ENCODE data around the gene ENAH.
A peak's percentile ranks its signal among the peaks of the same experiment; 100 is the strongest.
"Not testable (repeated sequence)": the region's sequence is repeated elsewhere in the genome, so short reads cannot be mapped to it uniquely, and the experiment has no call there.

The ENAH gene

GRCh38 chr1:225658041-225658440 is 5.1 kb upstream of the ENAH start:
- H3K27ac ChIP-seq (ENCODE audit: low read depth, low read length), result no peak overlapping the region
- H3K9ac ChIP-seq (ENCODE audit: low read length), result no peak overlapping the region
- no peaks in the 10 kb centered on the region for H4K20me1 ChIP-seq (ENCODE audit: low read depth, low read length)
- H2AFZ ChIP-seq (ENCODE audit: low read depth, low read length, severe bottlenecking), result no peak overlapping the region
- H3K4me2 ChIP-seq (ENCODE audit: low read depth, low read length, poor library complexity, severe bottlenecking), result no peak overlapping the region
- H3K79me2 ChIP-seq (ENCODE audit: insufficient read depth, low read length), result no peaks in the 10 kb centered on the region
- H3K4me3 ChIP-seq (ENCODE audit: insufficient read depth, low read length, poor library complexity, severe bottlenecking), result no peak overlapping the region
- TF ChIP-seq CTCF (IDR thresholded peaks at IDR 0.05; ENCODE audit: insufficient read depth, low read length, poor library complexity, severe bottlenecking), result no peak
- no peak for TF ChIP-seq EZH2phosphoT487 (conservative IDR thresholded peaks at IDR 0.05; ENCODE audit: low read length)
- H3K9me2 ChIP-seq (replicated peaks; ENCODE audit: insufficient read depth, low read length), result no peaks in the 10 kb centered on the region
- H3K36me3 ChIP-seq (ENCODE audit: low read length), result no peaks in the 10 kb centered on the region
- H3K27me3 ChIP-seq (ENCODE audit: low read length), result no peaks in the 10 kb centered on the region
- 0 out of 2 replicates have a peak, but pooled peaks cover 6% of the 10 kb centered on the region for H3F3A ChIP-seq (ENCODE audit: insufficient read depth)
- H3K9me3 ChIP-seq (ENCODE audit: insufficient read depth, low read length), result no peaks in the 10 kb centered on the region

- H3F3A ChIP-seq (ENCODE audit: insufficient read depth), result 0 out of 2 replicates have a peak, but pooled peaks cover 6% of the 10 kb centered on the region
- no peaks in the 10 kb centered on the region for H3K79me2 ChIP-seq (ENCODE audit: insufficient read depth, low read length)
- H4K20me1 ChIP-seq (ENCODE audit: low read depth, low read length), result no peaks in the 10 kb centered on the region
- TF ChIP-seq CTCF (IDR thresholded peaks at IDR 0.05; ENCODE audit: insufficient read depth, low read length, poor library complexity, severe bottlenecking) (no peak), EZH2phosphoT487 (conservative IDR thresholded peaks at IDR 0.05; ENCODE audit: low read length) (no peak)
- no peak overlapping the region for H3K27ac ChIP-seq (ENCODE audit: low read depth, low read length)
- no peaks in the 10 kb centered on the region for H3K36me3 ChIP-seq (ENCODE audit: low read length)
- H3K4me2 ChIP-seq (ENCODE audit: low read depth, low read length, poor library complexity, severe bottlenecking), result no peak overlapping the region
- H3K9me3 ChIP-seq (ENCODE audit: insufficient read depth, low read length), result no peaks in the 10 kb centered on the region
- no peak overlapping the region for H2AFZ ChIP-seq (ENCODE audit: low read depth, low read length, severe bottlenecking)
- no peaks in the 10 kb centered on the region for H3K9me2 ChIP-seq (replicated peaks; ENCODE audit: insufficient read depth, low read length)
- H3K9ac ChIP-seq (ENCODE audit: low read length), result no peak overlapping the region
- no peaks in the 10 kb centered on the region for H3K27me3 ChIP-seq (ENCODE audit: low read length)
- H3K4me3 ChIP-seq (ENCODE audit: insufficient read depth, low read length, poor library complexity, severe bottlenecking), result no peak overlapping the region
Observed at GRCh38 chr1:225657462-225657989, 4.6 kb upstream of the ENAH start.

GRCh38 chr1:225656259-225656655 is 3.3 kb upstream of the ENAH start:
- H3K4me2 ChIP-seq (ENCODE audit: low read depth, low read length, poor library complexity, severe bottlenecking); H3K27ac ChIP-seq (ENCODE audit: low read depth, low read length): not testable (repeated sequence)

GRCh38 chr1:225655509-225656258 is 2.8 kb upstream of the ENAH start:
- Histone ChIP-seq H3K79me2 (ENCODE audit: insufficient read depth, low read length) (no peaks in the 10 kb centered on the region), H3K9ac (ENCODE audit: low read length) (no peak overlapping the region)

More at GRCh38 chr1:225656259-225656655, 3.3 kb upstream of the ENAH start:
- H3K9me3 ChIP-seq (ENCODE audit: insufficient read depth, low read length); H3K36me3 ChIP-seq (ENCODE audit: low read length); H2AFZ ChIP-seq (ENCODE audit: low read depth, low read length, severe bottlenecking); H3K9ac ChIP-seq (ENCODE audit: low read length); H3K27me3 ChIP-seq (ENCODE audit: low read length); H3K4me3 ChIP-seq (ENCODE audit: insufficient read depth, low read length, poor library complexity, severe bottlenecking); H3K9me2 ChIP-seq (replicated peaks; ENCODE audit: insufficient read depth, low read length); H3K79me2 ChIP-seq (ENCODE audit: insufficient read depth, low read length); H4K20me1 ChIP-seq (ENCODE audit: low read depth, low read length): not testable (repeated sequence)
- H3F3A ChIP-seq (ENCODE audit: insufficient read depth), result peaks cover 11% of the 10 kb centered on the region; the same call in 1 of the 2 replicates

More at GRCh38 chr1:225655509-225656258, 2.8 kb upstream of the ENAH start:
- Histone ChIP-seq H3K36me3 (ENCODE audit: low read length) (no peaks in the 10 kb centered on the region), H3K4me2 (ENCODE audit: low read depth, low read length, poor library complexity, severe bottlenecking) (no peak overlapping the region), H3K4me3 (ENCODE audit: insufficient read depth, low read length, poor library complexity, severe bottlenecking) (no peak overlapping the region), H3F3A (ENCODE audit: insufficient read depth) (peaks cover 8% of the 10 kb centered on the region; the same call in 1 of the 2 replicates), H2AFZ (ENCODE audit: low read depth, low read length, severe bottlenecking) (no peak overlapping the region), H4K20me1 (ENCODE audit: low read depth, low read length) (no peaks in the 10 kb centered on the region), H3K27ac (ENCODE audit: low read depth, low read length) (no peak overlapping the region), H3K27me3 (ENCODE audit: low read length) (no peaks in the 10 kb centered on the region), H3K9me2 (replicated peaks; ENCODE audit: insufficient read depth, low read length) (no peaks in the 10 kb centered on the region), H3K9me3 (ENCODE audit: insufficient read depth, low read length) (no peaks in the 10 kb centered on the region)
- TF ChIP-seq CTCF (IDR thresholded peaks at IDR 0.05; ENCODE audit: insufficient read depth, low read length, poor library complexity, severe bottlenecking), result peak; percentile 22
- no peak for TF ChIP-seq EZH2phosphoT487 (conservative IDR thresholded peaks at IDR 0.05; ENCODE audit: low read length)
